Amniotic stem cell (primary cell): ENCODE results near the gene SEMA3E.
A peak's percentile ranks its signal among the peaks of the same experiment; 100 is the strongest.
"Not testable (repeated sequence)": the region's sequence is repeated elsewhere in the genome, so short reads cannot be mapped to it uniquely, and the experiment has no call there.

Experiments used
- DNase-seq: peaks from one replicate; lab custom pipeline; 2025; lab: John Stamatoyannopoulos, UW

Gene SEMA3E

DNA sequence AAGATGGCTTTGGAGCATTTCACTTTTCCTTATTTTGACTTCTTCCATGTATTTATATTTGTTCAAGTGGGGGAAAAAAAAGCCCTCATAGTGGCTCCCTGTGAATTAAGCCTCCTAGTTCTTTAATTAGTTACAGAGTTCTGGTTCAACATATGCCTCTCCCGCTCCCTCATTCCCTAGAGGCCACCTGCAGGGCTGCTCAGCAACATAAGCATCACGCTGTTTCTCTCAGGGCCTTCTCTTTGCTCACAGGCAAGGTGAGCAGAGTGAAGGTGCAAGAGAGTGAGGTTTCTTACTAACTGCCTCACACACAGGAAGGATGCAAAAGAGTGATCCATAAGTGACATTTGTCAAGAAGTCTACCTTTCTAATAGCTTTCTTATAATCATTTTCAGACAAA, 196.7 kb downstream of the SEMA3E start:
- no peak for DNase-seq

DNA sequence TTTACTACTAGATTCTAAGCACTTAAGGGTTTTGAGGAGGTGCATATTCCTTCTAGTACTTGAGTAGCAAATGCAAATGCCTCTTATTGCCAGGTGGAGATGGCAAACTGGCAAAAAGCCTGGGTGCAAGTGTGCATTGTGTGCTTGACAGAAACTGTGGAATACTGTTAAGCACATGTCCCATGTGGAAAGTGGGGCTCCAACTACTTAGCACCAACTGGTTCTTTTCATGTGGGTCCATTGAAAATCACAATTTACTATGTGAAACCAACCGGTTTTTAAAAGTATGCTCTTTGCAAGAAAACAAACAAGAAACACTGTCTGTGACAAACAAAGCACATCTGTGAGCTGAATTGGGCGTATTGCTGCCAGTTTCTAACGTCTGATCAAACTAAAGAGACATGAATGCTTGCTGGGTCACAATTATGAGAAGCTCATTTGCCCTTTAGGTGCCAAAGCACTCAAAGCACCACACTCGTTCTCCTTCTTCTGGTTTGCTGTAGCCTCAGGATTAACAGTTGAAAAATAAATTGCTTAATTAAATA, 197.4 kb downstream of the SEMA3E start:
- DNase-seq: no peak

DNA sequence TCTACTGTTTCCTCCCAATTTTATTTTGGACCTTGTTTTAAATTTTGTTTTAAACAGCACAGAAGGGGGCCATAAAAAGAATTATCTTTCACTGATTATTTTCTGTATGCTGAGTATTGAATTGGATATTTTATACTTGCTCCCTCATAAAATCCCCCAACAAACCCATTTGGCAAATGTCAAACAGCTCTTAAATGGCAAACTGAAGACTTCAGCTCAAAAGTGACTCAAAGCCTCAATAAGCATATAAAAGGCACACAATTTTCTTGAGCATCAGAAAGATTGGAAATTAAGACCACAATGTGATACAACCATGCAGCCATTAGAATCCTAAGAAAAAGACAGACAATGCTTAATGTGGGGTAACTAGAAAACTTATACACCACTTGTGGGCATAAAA, 199.2 kb downstream of the SEMA3E start:
- no peak for DNase-seq

DNA sequence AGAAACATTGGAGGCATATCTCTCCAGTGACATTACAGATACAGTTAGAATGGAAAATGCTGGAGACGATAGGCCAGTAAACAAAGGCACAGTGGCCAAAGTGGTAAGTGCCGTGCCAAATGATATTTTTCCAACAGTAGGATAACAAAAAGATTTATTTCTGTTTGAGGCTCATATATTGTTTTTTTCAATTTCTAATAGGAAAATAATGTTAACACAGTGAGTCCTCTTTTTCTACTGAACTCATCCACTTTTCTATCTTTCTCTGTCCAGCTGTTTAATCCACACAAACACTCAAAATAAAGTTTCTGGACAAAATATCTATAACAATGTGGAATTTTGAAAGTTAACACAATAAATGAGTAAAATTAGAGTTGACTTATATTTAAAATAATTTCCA, 201.3 kb downstream of the SEMA3E start:
- no peak for DNase-seq

DNA sequence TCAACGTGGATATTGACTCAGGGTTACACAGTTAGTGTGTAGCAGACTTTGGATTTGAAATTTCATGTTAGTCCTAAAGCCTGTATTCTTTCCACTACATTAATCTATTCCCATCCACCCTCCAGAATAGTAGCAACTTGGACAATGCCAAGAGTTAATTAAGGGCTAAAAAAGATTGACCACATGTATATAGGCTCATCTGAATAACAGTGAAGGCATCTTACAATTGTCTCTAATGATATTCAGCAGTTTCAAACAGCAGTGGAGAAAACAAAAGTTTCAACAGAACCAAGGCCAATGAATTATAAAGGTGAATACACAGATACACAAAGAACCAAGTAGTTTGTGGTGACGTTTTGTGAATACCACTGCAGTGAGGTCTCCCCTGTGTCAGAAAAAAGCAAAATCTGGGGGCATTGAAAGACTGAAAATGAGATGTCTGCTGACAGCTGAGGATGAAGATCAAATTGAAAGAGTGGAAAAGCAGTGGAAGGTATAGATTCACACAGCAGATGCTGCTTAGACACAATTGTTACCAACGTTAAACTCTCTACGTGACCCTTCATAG, 202.8 kb downstream of the SEMA3E start:
- DNase-seq: no peak

DNA sequence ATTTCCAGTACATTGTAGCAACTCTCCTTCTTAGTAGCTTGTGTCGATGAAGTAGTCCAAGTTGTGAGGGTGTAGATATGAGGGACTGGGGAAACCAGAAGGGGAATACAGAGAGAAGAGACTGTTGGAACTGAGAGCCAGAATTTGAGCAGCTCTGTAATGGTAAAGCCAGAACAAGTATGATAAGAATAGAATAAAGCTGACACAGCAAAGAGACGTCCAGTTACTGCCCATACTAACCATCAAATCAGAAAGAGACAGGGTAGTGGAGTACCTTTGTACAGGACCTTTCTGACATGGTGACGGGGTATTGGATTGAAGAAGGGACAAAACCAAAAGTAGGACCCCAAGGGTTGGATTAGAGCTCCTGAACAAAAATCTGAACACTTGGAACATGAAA, 206.0 kb downstream of the SEMA3E start:
- no peak for DNase-seq

DNA sequence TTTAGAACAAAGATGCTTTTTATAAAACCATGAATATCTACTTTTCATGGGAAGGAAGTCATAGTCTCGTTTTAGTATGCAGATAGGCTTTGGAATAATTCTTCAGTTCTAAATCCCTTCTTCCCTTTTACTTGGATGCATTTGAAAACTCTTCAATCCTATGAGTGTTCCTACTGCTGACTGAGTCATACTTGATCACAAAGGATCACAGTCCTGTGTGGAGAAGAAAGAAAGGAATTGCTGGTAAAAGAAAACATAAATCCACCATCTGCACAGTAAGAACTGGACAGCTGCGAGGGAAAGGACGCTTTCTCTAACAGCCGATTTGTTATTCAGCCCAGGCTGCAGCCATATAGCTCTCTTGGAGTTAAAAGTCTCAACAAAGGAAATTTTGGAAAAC, 209.9 kb downstream of the SEMA3E start:
- DNase-seq: no peak

DNA sequence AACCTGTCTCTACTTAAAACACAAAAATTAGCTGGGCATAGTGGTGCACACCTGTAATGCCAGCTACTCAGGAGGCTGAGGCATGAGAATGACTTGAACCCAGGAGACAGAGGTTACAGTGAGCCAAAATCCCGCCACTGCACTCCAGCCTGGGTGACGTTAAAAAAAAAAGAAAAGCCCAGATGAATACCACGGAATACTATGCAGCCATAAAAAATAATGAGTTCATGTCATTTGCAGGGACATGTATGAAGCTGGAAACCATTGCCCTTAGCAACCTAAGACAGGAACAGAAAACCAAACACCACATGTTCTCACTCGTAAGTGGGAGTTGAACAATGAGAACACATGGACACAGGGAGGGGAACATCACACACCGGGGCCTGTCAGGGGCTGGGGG, 218.7 kb downstream of the SEMA3E start:
- not testable (repeated sequence) for DNase-seq

DNA sequence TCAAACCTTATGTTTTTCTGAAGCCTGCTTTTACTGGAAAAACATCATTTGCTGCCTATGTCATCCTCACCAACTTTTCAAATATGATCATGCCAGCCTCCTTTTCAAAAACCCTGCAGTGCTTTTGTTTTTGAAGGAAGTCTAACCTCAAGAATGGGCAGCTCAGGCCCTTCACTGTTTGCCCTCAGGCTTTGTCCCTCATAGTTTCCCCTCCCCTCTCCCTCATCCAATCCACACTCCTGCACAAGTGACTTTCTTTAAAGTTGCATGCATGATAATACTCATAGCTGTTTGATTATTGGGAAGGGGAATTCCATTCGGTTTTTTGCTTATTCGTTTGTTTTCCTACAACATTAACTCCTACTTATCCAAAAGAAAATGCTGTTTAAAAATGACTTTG, 219.4 kb downstream of the SEMA3E start:
- DNase-seq: no peak

DNA sequence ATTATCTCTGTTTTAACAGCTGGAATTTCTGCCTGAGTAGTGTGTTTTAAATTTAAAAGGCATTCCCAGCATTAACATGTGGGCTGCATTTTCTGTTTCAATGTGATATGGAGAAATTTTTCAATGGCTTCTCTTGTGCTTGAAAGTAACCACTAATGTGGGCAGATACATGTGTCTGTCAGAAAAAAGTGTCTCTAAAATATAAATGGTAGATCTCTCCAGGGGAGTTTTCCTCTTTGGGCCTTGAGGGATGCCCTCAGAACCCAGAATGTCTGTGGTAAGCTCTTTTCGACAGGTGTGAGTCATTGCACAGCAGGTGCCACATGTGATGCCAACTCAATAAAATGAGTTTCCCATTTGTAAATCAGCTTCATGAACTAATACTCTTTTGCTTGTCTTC, 221.1 kb downstream of the SEMA3E start:
- no peak for DNase-seq

DNA sequence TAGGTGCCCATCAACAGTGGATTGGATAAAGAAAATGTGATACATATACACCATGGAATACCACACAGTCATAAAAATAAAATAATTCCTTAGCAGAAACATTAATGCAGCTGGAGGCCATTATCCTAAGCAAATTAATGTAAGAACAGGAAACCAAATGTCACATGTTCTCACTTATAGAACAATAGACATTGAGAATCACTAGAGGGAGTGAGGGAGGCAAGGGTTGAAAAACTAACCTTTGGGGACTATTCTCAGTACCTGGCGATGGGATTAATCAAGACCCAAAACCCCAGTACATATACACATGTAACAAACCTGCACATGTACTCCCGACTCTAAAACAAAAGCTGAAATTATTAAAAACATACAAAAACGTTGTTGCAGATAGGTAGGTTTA, 222.6 kb downstream of the SEMA3E start:
- DNase-seq: no peak

DNA sequence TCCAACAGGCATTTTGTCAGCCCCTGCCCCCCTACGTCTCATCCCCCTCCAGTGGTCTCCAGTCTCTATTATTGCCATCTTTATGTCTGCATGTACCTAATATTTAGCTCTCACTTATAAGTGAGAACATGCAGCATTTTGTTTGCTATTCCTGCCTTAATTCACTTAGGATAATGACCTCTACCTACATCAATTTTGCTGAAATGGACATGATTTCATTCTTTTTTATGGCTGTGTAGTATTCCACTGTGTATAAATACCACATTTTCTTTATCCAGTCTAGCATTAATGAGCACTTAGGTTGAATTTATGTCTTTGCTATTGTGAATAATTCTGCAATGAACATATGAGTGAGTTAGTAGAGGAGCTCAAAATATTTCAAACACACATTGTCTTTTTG, 229.9 kb downstream of the SEMA3E start:
- no peak for DNase-seq

DNA sequence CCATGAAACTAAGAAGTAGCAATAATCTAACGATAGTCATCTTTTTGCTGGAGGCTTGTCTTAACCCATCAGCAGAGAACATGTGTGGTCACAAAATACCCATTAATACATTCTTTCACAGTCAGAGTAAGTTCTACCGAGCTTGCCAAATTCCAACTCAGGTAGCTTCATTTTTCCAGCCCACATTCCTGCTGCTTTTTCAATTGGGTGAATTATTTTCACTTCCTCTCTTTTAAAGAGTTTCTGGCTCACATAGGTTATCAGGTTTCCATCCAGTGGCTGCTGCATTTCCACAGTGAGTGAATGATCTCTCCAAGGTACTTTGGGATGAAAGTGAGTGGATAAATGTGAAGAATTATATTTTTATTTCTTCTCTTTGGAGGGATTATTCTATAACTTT, 233.1 kb downstream of the SEMA3E start:
- no peak for DNase-seq

DNA sequence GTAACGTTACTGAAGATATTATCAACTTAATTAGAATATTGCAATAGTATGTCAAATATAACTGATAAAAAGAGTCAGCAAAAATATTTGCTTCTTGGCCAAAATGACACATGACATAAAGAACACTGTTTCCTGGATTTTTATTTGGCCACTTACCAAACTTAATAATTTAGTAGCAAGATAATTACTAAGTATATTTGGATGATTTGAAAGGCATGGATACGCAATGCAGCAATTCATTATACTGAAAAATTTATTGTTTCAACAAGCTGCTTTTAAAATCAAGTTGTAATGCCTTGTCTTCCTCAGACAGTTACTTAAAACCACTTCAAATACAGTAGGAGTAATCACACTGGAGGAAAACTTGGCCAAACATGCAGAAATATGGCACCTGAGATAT, 234.0 kb downstream of the SEMA3E start:
- no peak for DNase-seq

DNA sequence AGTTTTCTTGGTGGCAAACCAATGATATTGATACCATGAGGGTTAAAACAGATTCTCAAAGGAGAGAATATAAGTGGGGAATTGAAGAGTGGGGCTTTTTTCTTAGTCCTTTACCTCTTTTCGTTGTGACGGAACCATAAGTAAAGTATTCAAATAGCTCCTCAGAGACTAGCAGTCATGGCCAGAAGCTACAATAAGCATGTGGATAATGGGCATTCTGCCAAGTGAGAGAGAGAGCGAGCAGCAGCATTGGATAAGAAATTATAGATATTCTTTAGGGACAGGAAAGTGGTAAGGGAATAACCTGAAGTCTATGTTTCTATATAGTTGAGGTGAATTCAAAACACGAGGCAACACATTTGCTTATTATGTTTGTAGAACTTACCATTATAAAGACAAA, 235.1 kb downstream of the SEMA3E start:
- no peak for DNase-seq

DNA sequence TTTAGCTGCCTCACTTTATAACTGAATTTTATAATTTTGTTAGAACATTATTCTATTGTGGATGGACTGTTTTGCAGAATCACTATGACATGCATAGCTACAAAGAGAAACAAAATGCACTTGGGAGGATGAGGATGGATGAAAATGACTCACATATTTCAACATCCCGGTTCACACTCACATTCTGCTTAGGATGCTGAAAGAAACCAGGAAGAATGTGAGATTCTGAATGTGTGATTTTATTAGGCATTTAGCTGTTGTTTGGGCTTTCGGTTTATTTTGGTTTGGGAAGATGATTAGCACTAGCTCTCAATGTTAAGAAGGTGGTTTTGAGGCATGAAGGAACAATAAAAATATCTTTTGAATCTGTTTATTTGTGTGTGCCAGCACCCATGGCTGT, 235.5 kb downstream of the SEMA3E start:
- DNase-seq: no peak

DNA sequence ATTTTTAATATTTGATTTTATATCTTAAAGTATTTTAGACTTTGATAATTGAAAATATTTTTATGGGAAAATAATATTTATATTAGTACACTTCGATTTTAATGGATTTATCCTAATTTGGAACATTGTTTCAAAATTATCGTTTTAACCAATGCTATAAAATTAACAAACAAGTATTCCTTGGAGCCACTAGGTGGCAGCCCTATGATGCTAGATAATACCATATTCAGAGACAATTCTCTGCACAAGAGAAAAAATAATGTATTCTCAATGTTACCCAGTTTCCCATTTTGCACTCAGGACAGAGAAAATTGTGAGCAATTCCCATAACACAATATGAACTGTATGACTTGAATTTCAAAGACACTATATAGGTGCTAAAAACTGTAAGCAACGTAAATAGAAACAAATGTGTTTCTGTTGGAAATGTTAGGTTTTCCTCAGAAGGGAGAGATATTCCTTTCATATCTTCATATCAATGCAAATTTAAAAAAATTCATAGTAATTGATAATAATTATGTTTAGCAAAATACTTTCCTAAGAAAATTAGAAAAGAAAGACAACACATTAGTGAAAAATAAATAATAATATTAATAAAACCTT, 237.8 kb downstream of the SEMA3E start:
- peak; percentile 64 for DNase-seq

DNA sequence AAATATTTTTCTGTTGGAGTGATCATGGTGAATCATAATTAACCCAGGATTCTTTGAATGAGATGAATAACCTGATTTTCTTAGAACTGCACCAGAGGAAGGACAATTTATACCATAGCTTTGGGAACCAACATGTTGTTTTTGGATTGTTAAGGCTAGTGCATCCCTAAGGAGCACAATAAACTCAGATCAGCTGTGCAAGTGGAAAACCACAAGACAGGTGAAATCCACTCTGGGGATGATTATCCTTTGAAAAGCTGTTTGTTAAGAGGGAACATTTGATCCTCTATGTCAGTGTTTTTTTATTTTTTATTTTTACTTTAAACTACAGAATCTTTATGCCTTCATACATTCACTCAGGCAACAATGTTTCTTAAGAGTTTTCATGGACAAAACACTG, 254.2 kb downstream of the SEMA3E start:
- DNase-seq: no peak

DNA sequence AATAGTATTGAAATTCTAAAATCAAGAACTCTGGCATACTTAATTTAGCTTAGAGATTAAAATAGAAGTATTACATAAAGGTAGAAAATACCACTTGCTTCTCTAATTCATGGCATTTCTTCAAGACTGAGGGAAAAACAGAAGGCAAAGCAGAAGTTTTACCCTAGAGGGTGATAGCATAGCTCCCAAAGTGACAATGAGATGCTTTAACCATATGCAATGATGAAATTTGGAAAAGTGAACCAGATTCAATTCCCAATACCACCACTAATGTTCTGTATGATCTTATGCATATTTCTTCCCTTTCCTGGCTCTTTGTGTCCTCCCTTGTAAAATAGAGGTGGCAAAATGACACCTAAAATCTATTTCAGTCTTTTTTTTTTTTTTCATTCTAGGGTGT, 260.5 kb downstream of the SEMA3E start:
- DNase-seq: no peak

DNA sequence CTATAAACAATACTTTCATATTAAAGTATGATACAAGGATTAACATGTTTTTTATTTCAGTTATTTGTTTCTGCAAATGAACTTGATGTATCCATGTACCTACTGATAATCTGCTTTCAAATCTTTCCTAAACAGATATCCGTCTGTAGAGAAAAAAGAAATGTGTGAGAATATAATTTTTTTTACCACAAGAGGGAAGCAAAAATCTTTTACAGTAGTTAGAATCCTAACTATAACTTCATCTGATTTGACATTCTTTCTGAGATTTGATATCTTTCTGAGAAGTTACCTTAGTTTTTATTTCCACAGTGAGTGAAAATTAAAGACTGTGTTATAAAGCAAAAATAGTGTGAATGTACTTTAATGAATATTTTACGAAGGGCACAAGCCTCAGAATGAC, 282.3 kb downstream of the SEMA3E start:
- no peak for DNase-seq

DNA sequence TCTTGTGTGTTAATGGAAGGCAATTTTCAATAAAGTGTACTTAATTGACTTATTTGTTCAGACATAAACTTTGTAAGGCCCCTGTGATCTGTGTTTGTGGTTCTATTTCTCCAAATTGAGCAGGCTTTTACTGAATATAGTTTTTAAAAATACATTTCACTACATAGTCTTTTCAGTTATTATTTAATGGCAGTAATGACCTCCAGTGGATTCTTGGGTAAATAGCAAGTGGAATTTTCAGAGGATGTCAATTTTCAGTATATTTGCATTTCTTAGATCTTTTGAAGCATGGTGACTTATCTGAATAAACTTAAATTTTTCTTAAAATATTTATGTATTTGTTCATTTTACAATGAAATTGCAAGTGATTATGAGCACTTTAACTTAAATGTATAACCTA, 283.2 kb downstream of the SEMA3E start:
- DNase-seq: no peak

DNA sequence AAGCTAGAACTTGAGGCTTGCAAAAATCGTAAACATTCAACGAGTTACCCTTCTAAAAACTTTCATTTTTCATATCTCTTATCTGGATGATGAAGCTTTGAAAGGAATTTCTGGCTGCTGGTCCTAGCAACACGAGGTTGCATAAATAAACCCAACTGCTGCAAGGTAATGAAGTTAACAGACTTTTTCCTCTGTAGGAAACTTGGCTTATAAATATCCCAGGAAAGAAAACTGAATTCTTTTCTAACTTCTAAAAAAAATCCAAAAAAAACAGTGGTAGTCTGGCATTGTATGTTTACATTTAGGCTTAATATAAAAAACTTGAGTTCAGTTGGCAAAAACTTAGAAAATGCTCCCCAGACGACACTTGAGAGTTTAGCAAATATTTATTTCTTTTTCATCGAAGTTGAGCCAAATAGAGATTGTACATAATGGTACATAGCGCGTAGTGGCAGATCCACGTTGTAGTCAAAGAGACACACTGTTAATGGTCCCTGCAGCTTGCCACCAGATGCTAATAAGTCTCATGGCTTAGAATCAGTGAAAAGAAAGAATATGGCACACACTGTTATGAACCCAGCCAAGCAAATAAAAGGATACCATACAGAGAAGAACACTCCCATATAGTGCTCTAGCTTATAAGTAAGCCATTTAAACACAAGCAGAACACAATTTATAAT, 285.9 kb downstream of the SEMA3E start:
- DNase-seq: no peak

DNA sequence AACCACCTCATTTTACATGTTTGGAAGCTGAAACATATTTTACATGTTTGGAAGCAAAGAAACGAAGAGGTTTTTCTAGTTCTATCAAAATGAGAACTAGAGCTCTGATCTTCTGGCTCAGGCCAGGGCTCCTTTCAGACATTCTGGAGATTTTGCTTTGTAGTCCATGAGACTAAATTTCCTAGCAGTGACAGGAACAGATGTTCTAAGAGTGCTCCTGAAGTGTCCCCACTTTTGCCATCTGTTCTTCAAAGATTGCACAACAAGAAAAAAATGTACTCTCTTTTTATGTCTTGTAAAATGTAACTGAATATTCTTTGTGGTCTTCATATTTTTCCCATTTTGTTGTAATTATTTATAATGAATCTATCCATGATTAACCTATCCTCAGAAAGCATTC, 289.8 kb downstream of the SEMA3E start:
- no peak for DNase-seq

DNA sequence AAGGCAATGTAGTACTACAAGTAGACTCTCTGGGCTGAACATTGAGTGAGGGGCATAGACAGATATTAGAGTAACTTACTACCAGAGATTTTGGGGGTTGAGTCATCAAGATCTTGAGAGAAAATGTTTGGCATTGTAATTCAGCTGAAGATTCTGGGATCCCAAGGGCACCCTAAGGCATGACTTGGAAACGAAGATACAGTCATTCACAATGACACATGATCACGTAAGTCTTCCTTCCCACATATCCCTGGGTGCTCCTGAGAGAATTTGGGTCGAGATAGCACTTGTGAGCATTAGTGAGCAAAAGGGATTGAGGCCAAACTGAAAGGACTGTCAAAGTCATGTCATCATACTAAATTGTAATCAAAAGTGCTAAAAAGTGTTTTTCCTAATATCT, 293.8 kb downstream of the SEMA3E start:
- DNase-seq: no peak
